ENCODE results near the gene EPB41L3.
A peak's percentile ranks its signal among the peaks of the same experiment; 100 is the strongest.

Gene EPB41L3

DNA sequence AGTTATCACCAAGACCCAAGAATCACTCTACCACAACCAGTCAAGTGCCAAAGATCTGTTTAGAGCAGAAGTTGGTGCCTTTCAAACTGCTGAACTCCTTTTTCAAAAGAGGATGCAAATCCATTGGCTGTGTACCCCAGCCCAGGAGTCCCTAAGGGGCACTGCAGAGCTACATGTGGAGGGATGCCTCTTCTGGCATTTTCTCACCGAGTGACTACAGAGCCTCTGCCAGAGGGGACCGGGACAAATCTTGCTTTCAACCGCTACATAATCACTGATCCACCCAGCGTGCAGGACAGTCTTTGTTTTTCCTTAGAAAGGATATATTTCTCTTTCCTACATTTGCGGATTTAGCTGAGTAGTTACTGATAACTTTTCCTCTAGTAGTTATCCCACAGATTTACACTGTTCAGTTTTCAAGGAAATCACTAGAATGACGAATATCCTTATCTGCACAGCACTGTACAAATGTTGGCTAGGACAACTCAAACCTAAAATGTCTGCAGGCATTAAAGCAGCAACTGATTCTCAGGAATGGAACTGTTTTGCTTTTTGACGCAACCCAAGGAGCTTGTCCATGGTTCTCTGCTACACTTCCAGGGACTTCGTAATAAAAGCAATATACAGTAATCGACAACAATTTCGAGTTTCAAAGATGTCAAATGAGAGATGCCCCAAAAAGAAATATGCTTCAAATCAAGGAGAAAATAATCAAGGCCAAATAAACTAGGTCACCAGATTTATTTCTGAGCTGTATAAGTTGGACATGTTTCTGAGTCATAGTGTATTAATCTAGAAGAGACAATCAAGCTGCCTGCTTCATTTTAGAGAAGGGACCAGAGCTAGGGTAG, 24.1 kb downstream of the EPB41L3 start:
- Histone ChIP-seq H3K27me3 (no peaks in the 10 kb centered on the region), H3K4me3 (ENCODE audit: low read depth in 1 of 2, low read length in 1 of 2) (no peak overlapping the region), H3K4me1 (ENCODE audit: control insufficient read depth in 1 of 2, insufficient read depth in 1 of 2, low read depth in 1 of 2, low read length in 1 of 2) (peaks cover 15% of the 10 kb centered on the region in 2 experiments), H3K36me3 (no peaks in the 10 kb centered on the region), H3K27ac (no peak overlapping the region), H3K9me3 (no peaks in the 10 kb centered on the region)
- TF ChIP-seq, protein P1, sequence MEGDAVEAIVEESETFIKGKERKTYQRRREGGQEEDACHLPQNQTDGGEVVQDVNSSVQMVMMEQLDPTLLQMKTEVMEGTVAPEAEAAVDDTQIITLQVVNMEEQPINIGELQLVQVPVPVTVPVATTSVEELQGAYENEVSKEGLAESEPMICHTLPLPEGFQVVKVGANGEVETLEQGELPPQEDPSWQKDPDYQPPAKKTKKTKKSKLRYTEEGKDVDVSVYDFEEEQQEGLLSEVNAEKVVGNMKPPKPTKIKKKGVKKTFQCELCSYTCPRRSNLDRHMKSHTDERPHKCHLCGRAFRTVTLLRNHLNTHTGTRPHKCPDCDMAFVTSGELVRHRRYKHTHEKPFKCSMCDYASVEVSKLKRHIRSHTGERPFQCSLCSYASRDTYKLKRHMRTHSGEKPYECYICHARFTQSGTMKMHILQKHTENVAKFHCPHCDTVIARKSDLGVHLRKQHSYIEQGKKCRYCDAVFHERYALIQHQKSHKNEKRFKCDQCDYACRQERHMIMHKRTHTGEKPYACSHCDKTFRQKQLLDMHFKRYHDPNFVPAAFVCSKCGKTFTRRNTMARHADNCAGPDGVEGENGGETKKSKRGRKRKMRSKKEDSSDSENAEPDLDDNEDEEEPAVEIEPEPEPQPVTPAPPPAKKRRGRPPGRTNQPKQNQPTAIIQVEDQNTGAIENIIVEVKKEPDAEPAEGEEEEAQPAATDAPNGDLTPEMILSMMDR (IDR thresholded peaks at IDR 0.05): no peak

DNA sequence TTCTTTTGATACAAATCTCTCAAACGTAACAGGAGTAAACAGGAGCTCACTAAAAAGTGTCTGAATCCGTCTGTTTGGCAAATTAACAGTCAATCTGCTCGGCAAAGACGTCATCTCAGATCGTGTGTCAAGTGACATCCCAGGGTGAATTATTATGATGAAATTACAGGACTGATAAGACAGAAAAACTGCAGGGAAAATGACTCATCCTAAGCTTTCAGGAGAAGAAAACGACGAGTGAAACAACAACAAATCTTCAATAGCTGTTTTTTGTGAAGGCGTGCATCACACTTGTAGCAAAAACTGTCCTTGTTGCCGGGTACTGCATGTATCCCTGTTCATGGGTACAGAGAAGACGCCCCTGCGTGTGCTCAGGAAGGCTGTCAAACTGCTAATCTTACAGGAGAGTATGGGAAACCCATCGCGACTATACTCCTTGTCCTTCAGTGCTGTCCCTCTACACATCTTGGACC, 24.9 kb downstream of the EPB41L3 start:
- no peak overlapping the region for H3K27ac ChIP-seq

DNA sequence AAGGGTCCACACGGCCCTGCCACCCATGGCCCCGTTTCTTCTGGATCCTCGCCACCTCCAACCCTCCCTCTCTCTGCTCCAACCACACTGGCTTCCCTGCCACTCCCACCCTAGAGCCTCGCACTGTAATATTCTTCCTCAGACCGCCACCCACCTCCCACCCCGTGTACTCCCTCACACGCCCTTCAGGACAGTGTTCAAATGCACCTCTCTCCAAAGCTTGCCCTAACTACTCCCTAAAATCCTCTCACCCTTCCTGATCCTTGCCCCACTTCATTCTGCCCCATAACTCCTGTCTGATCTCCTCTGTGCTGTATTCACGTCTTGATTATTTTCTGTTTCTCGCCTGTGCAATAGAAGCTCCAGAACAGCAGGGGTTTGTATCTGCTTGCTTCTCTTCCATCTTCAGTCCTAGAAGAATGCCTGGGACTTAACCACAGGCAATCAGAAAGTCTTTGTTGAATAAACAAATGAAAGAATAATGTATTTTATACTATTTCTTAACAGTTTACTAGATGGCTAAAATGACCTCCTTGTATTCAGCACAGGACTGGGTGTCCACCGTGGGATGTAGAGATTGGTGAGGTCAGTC, 25.5 kb downstream of the EPB41L3 start:
- TF ChIP-seq, protein P1 (IDR thresholded peaks at IDR 0.05): no peak
- Histone ChIP-seq H3K27ac (no peak overlapping the region), H3K36me3 (no peaks in the 10 kb centered on the region), H3K27me3 (no peaks in the 10 kb centered on the region), H3K4me1 (ENCODE audit: control insufficient read depth in 1 of 2, insufficient read depth in 1 of 2, low read depth in 1 of 2, low read length in 1 of 2) (peaks cover 18 to 19% of the 10 kb centered on the region in 2 experiments), H3K9me3 (no peaks in the 10 kb centered on the region), H3K4me3 (ENCODE audit: low read depth in 1 of 2, low read length in 1 of 2) (no peak overlapping the region)

More for the DNA sequence above, 24.9 kb downstream of the EPB41L3 start:
- Histone ChIP-seq H3K27me3 (no peaks in the 10 kb centered on the region), H3K4me1 (ENCODE audit: control insufficient read depth in 1 of 2, insufficient read depth in 1 of 2, low read depth in 1 of 2, low read length in 1 of 2) (peaks cover 18 to 19% of the 10 kb centered on the region in 2 experiments), H3K36me3 (no peaks in the 10 kb centered on the region), H3K9me3 (no peaks in the 10 kb centered on the region), H3K4me3 (ENCODE audit: low read depth in 1 of 2, low read length in 1 of 2) (no peak overlapping the region)
- TF ChIP-seq, protein P1 (IDR thresholded peaks at IDR 0.05): no peak

DNA sequence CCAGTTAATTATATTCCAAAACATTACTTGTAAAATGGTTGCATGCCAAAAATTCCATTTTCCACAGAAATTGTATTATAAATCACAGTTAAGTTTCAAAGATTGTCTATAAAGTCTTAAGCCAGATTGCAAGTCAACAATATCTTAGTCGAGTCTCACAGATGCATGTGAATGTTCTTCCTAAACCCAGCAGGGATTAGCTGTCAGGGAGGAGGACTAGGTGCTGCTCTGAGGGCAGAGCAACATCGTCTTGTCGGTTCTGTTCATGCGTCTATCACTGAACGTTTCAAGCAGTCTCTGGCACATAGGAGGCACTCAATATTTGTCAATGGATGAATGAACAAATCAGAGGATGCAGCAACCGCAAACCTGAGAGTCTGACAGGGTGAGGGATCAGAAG, 27.0 kb downstream of the EPB41L3 start:
- peaks cover 18 to 19% of the 10 kb centered on the region in 2 experiments for H3K4me1 ChIP-seq (ENCODE audit: control insufficient read depth in 1 of 2, insufficient read depth in 1 of 2, low read depth in 1 of 2, low read length in 1 of 2)
- H3K27ac ChIP-seq: no peak overlapping the region
- no peaks in the 10 kb centered on the region for H3K9me3 ChIP-seq
- H3K4me3 ChIP-seq (ENCODE audit: low read depth in 1 of 2, low read length in 1 of 2): no peak overlapping the region
- H3K36me3 ChIP-seq: no peaks in the 10 kb centered on the region
- no peaks in the 10 kb centered on the region for H3K27me3 ChIP-seq
- TF ChIP-seq, protein P1 (IDR thresholded peaks at IDR 0.05): no peak

DNA sequence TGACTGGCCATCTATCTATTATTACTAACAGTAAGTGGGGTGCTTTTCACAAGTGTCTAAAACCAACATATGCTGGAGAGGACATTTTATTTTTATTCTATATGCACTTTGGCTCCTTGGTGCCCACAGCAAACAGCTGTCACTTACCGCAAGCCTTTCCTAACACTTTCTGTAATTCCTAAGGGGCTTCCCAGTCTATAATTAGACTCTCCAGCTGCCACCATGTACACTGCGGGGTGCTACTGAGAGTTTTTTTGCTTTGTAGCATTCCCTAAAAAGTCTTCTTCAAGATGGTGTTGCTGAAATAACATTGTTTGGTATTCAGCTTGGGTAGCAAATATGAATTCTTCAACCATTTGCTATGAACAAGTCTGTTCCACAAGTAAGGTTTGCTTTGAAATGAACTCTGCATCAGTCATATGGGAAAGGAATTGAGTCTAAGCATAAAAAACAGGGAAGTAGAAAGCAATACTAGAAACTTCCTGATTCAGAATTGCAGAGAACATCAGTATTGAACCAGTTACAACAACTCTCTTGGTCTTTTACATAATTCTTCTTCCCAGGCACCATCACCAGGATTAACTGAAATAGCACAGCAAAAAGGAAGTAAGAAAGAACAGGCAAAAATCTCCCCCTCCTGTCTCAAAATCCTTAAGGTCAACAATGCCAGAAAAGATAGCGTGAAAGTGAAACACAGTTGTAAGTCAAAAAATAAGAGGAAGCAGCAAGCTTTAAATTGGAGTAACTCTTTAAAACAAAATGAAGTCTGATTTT, 28.6 kb downstream of the EPB41L3 start:
- Histone ChIP-seq H3K36me3 (no peaks in the 10 kb centered on the region), H3K4me3 (ENCODE audit: low read depth in 1 of 2, low read length in 1 of 2) (peak overlapping the region; percentile 20 to 42), H3K27me3 (no peaks in the 10 kb centered on the region), H3K9me3 (no peaks in the 10 kb centered on the region), H3K4me1 (ENCODE audit: control insufficient read depth in 1 of 2, insufficient read depth in 1 of 2, low read depth in 1 of 2, low read length in 1 of 2) (peaks cover 18 to 19% of the 10 kb centered on the region in 2 experiments), H3K27ac (peak overlapping the region; percentile 76)
- TF ChIP-seq, protein P1 (IDR thresholded peaks at IDR 0.05): no peak

Measured in neutrophil (primary cell).